Breast epithelium (tissue), 4 donors: Measurements from ENCODE around the gene RRP8. TPM values are rescaled to one million over a fixed set of nuclear protein-coding genes. Genes with fewer than 3 reads are reported as not detected.

Experiments
- DNase-seq, 2 donors: peaks; one replicate each; pipeline ENCODE4 v3.0.0-alpha.2; 2019; ENCODE audit warnings: low spot score in 2 of 2
- H3K27ac ChIP-seq, 2 donors: fragments of 200-600 bp; sonication (generic) in 1 of 2; one replicate each; pipeline ENCODE4 v1.5.1; 2016 to 2019; ENCODE audit warnings: mild to moderate bottlenecking in 1 of 2
- H3K27me3 ChIP-seq, 2 donors: fragments of 200-600 bp; sonication (generic) in 1 of 2; one replicate each; pipeline versions ENCODE4 v1.5.1 to v1.6.0; 2017 to 2019; ENCODE audit warnings: control low read depth in 1 of 2, mild to moderate bottlenecking in 1 of 2
- H3K36me3 ChIP-seq: fragments of 200-600 bp; one replicate; pipeline ENCODE4 v1.5.1; 2019
- H3K4me1 ChIP-seq, 2 donors: fragments of 200-600 bp; sonication (generic); one replicate each; pipeline ENCODE4 v1.5.1; 2016 to 2019; ENCODE audit warnings: control low read depth in 1 of 2
- H3K4me3 ChIP-seq, 3 donors: fragments of 200-600 bp; sonication (generic); 1 replicate in 2 of 3; 2 replicates in 1 of 3; pipeline ENCODE4 v1.5.1; 2016 to 2019; ENCODE audit warnings: mild to moderate bottlenecking in 3 of 3, moderate library complexity in 2 of 3
- H3K9me3 ChIP-seq, 2 donors: fragments of 200-600 bp; sonication (generic) in 1 of 2; one replicate each; pipeline ENCODE4 v1.5.1; 2016 to 2019; ENCODE audit warnings: control low read depth in 1 of 2
- POLR2A ChIP-seq: fragments of 450-650 bp; IDR thresholded peaks from one replicate; pipeline ENCODE4 v1.6.1; 2016; ENCODE audit warnings: antibody characterized with exemption, mild to moderate bottlenecking, moderate library complexity
- POLR2AphosphoS5 ChIP-seq, 3 donors: sonication (generic); formaldehyde crosslinking; IDR thresholded peaks; one replicate each; pipeline ENCODE4 v1.6.1; 2017; ENCODE audit warnings: antibody characterized with exemption in 3 of 3
- intact Hi-C: fragments of 100-400 bp; cut with DNase I; formaldehyde crosslinking; loops from one replicate; pipeline ENCODE4 v1.15.1; 2023; ENCODE audit warnings: low total_unique reads
- total RNA-seq, 3 donors: library from RNA; depleted of rRNA; stranded (reverse); fragments of >200 nt; gene quantifications; one replicate each; pipeline ENCODE4 v1.1.0, GENCODE V29; 2016
- TF ChIP-seq, protein P1 (sequence below), 3 donors: fragments of 450-650 bp; IDR thresholded peaks; one replicate each; pipeline ENCODE4 v1.5.1; 2016 to 2017; ENCODE audit warnings: antibody characterized with exemption in 3 of 3, mild to moderate bottlenecking in 3 of 3, moderate library complexity in 3 of 3

The RRP8 gene
- total RNA-seq, 3 donors from 2014 or later, result 8.8 to 22.2 (median 20.3) TPM

DNA sequence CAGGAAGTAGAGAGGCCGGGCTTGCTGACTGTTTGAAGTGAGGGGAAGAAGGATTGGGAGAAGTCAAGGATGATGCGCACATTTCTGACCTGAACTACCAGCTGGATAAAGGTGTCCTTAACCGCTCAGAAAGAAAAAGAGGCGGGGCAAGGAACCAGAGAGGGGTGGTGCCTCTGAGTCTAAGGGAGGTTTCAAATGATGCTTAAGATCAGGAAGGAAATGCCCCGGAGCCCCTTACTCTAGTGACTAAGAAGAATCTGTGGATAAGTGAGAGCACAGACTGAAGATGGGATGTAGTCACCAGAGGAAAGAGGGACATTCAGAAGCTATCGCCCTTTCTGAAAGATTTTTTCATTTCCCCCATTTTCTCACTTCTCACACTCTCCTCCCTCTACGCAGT is 39.5 kb upstream of the RRP8 start:
- Histone ChIP-seq H3K4me3 (no peak overlapping the region), H3K9me3 (no peaks in the 10 kb centered on the region), H3K27me3 (no peaks in the 10 kb centered on the region), H3K36me3 (no peaks in the 10 kb centered on the region), H3K27ac (no peak overlapping the region), H3K4me1 (peaks cover 7 to 9% of the 10 kb centered on the region in 2 donors)
- DNase-seq, result no peak
- TF ChIP-seq POLR2AphosphoS5 (IDR thresholded peaks at IDR 0.05), result no peak
- TF ChIP-seq, protein P1, sequence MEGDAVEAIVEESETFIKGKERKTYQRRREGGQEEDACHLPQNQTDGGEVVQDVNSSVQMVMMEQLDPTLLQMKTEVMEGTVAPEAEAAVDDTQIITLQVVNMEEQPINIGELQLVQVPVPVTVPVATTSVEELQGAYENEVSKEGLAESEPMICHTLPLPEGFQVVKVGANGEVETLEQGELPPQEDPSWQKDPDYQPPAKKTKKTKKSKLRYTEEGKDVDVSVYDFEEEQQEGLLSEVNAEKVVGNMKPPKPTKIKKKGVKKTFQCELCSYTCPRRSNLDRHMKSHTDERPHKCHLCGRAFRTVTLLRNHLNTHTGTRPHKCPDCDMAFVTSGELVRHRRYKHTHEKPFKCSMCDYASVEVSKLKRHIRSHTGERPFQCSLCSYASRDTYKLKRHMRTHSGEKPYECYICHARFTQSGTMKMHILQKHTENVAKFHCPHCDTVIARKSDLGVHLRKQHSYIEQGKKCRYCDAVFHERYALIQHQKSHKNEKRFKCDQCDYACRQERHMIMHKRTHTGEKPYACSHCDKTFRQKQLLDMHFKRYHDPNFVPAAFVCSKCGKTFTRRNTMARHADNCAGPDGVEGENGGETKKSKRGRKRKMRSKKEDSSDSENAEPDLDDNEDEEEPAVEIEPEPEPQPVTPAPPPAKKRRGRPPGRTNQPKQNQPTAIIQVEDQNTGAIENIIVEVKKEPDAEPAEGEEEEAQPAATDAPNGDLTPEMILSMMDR (IDR thresholded peaks at IDR 0.05), result no peak
- no peak for TF ChIP-seq POLR2A
- intact Hi-C loops, result no loop called here

DNA sequence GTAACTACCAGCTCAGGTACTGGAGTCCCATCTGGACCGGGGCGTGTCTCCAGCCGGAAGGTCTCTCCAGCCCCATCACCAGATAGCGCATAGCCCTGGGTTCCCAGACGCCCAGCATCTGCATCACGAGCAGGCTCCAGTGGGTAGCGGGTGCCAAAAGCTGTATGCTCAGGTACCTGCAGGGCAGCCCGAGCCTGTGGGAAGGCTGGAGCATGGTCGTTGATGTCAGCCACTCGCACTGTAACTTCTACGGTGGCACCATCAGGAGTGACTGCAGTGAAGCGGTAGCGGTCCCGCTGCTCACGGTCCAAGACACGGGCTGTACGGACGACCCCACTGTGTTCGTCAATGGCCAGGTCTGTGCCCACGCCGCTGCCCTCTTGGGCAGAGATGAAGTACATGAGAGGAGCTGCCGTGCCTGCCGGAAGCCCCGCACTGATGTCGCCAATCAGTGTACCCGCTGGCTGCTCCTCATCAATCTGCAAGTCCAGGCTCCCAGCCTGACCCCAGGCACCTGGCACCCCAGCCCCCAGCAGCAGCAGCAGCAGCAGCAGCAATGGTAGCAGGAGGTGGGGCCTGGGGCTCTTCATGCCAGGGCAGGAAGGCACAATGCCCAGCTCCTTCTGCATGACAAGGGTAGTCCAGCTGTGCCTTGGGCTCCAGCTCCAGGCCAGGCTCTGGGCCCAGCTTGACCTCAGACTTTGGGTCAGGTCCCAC is 37.7 kb upstream of the RRP8 start:
- H3K4me3 ChIP-seq, result no peak overlapping the region

DNA sequence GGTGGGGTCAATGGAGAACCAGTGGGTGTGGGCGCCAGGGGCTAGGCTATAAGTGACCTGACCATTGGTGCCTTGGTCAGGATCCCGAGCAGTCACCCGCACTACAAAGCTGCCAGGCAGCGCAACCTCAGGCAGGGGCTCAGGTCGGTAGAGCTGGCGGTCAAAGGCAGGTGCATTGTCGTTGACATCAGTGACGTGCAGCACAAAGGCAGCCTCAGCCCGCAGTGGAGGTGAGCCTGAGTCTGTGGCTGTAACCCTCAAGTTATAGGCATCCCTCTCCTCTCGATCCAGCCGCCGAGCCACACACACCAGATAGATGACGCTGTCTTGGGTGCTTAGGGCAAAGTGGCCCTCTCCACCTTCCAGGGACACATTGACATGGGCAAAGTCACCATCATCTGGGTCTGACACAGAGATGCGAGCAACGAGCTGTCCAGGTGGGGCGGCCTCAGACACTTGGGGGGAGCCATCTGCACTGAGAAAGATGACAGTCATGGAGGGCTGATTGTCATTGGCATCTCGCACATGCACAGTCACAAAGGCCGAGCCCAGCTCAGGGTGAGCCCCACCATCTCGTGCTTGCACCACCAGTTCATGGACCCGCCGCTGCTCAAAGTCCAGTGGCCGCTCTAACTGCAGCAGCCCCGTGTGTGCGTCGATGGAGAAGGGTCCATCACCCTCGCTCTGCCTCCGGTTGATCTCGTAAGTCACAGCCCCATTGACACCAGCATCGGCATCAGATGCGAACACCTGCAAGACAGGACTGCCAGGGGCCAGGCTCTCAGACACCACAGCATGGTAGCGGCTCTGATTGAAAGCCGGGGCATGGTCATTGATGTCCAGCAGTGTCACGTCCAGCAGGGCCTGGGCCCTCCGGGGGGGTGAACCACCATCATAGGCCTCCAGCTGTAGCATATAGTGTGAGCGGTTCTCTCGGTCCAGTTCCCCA is 36.9 kb upstream of the RRP8 start:
- no peak overlapping the region for H3K4me3 ChIP-seq
- H3K27ac ChIP-seq, result no peak overlapping the region
- TF ChIP-seq POLR2A (no peak), POLR2AphosphoS5 (IDR thresholded peaks at IDR 0.05) (no peak)
- TF ChIP-seq, protein P1 (IDR thresholded peaks at IDR 0.05), result no peak
- H3K27me3 ChIP-seq, result no peaks in the 10 kb centered on the region
- H3K36me3 ChIP-seq, result no peaks in the 10 kb centered on the region
- H3K9me3 ChIP-seq, result no peaks in the 10 kb centered on the region
- intact Hi-C loops, result no loop called here
- DNase-seq, result no peak
- peaks cover 10 to 14% of the 10 kb centered on the region in 2 donors for H3K4me1 ChIP-seq

More for the DNA sequence above, 37.7 kb upstream of the RRP8 start:
- TF ChIP-seq POLR2A, result no peak
- no peak for TF ChIP-seq POLR2AphosphoS5 (IDR thresholded peaks at IDR 0.05)
- TF ChIP-seq, protein P1 (IDR thresholded peaks at IDR 0.05), result no peak
- no peak for DNase-seq
- no peaks in the 10 kb centered on the region for H3K36me3 ChIP-seq
- no peaks in the 10 kb centered on the region for H3K27me3 ChIP-seq
- no peaks in the 10 kb centered on the region for H3K9me3 ChIP-seq
- intact Hi-C loops, result no loop called here
- peaks cover 10 to 14% of the 10 kb centered on the region in 2 donors for H3K4me1 ChIP-seq
- H3K27ac ChIP-seq, result no peak overlapping the region

GRCh38 chr11:6638429-6638828 is 35.0 kb upstream of the RRP8 start:
- Histone ChIP-seq H3K36me3 (no peaks in the 10 kb centered on the region), H3K27me3 (no peaks in the 10 kb centered on the region), H3K9me3 (no peaks in the 10 kb centered on the region), H3K4me3 (no peak overlapping the region), H3K4me1 (peaks cover 10 to 14% of the 10 kb centered on the region in 2 donors), H3K27ac (peak overlapping the region; percentile 3 to 70)
- intact Hi-C loops, result no loop called here
- no peak for DNase-seq
- TF ChIP-seq, protein P1 (IDR thresholded peaks at IDR 0.05), result no peak
- TF ChIP-seq POLR2A, result no peak
- TF ChIP-seq POLR2AphosphoS5 (IDR thresholded peaks at IDR 0.05), result no peak

- H3K27ac ChIP-seq, result peak overlapping the region; percentile 3 to 70
- no peaks in the 10 kb centered on the region for H3K27me3 ChIP-seq
- TF ChIP-seq POLR2A (no peak), POLR2AphosphoS5 (IDR thresholded peaks at IDR 0.05) (no peak)
- TF ChIP-seq, protein P1 (IDR thresholded peaks at IDR 0.05), result no peak
- intact Hi-C loops, result no loop called here
- no peaks in the 10 kb centered on the region for H3K9me3 ChIP-seq
- DNase-seq, result no peak
- no peak overlapping the region for H3K4me3 ChIP-seq
- H3K36me3 ChIP-seq, result no peaks in the 10 kb centered on the region
- H3K4me1 ChIP-seq, result peaks cover 10 to 14% of the 10 kb centered on the region in 2 donors
Observed at GRCh38 chr11:6637871-6638270, 34.5 kb upstream of the RRP8 start.
